GM19193 (cell line): ENCODE results near the gene FETUB.

Experiments
- POLR2A ChIP-seq: IDR thresholded peaks from 4 replicates; pipeline ENCODE4 v1.6.1; 2011; ENCODE audit not compliant: insufficient read depth, insufficient read length; ENCODE audit errors: extremely low read depth

FETUB gene, protein sequence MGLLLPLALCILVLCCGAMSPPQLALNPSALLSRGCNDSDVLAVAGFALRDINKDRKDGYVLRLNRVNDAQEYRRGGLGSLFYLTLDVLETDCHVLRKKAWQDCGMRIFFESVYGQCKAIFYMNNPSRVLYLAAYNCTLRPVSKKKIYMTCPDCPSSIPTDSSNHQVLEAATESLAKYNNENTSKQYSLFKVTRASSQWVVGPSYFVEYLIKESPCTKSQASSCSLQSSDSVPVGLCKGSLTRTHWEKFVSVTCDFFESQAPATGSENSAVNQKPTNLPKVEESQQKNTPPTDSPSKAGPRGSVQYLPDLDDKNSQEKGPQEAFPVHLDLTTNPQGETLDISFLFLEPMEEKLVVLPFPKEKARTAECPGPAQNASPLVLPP

DNA sequence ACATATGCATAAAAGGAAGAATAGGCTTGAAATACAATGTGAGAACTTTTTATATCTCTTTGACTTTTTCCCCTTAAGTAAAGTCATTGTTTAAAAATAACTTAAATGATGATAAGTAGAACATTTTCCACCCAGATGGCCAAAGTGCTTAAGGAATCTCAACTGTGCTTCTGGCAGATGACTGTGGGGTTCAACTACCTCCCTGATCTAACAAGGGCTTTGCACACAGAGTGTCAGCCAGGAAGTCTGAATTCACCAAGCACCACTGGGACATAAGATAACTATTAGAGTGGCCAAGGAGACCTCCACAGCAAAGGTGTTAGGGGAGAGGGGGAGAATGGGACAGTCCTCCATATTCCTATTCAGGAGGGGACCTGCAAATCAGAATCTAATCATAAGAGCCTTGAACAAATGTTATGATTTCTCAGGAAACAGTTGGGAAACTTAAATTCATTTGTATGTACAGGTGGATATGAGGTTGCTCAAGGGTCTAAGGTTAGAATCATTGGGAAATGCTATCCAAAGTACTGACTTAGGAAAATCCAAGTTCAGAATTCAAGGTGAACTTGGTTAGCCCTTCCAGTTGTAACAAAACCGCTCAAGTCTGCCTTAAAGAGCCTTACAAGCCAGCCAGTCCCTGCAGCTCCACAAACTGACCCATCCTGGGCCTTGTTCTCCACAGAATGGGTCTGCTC, at the start of gene FETUB:
FETUB (plus strand) TSS at position 622 of the 695 bp plus-strand sequence; CDS start at position 684, 62 bp downstream.
- no peak for TF ChIP-seq POLR2A

DNA sequence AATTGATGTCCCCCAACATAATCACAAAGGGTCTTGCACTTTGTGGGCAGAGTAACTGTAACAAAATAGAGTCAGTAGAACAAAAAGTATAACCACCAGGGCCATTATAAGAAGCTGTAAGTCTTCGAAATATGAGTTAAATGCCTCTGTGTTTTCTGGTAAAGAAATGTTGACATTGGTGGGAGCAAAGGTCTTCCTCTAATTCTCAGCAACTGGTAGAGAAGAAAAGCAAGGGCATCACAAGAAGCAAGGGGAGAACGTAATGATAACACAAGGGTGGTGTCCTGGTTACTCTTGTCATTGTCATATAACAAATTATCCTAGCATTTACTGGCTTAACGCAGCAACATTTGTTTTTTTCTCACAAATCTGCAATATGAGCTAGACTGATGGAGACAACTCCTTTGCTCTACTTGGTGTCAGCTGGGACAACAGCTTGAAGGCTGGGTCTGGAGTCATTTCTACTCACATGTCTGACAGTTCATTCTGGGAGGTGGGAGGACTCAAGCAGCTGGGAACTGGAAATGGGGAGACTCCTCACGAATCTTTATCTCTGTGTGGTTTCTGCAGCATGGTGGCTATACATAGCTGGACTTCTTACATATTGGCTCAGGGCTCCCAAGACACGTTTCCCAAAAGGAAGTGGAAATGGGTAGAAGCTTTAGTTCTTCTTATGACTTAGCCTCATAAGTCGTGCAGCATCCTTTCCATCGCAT, 49.5 kb upstream of the FETUB start:
- no peak for TF ChIP-seq POLR2A

DNA sequence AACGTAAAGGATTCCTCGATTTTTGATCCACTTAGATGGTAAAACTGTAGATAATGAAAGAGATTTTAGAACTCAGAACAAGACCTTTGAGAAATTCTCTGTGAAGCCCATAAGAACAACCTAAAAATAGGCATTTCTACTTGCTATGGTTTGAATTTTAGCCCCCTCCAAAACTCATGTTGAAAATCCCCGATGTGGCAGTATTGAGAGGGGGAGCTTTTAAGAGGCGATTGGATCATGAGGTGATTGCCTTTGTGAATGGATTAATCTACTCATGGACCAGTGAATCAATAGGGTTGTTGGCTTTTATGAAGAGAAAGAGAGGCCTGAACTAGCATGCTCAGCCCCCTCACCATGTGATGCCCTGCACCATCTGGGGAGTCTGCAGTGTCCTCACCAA, 47.5 kb upstream of the FETUB start:
- no peak for TF ChIP-seq POLR2A

DNA sequence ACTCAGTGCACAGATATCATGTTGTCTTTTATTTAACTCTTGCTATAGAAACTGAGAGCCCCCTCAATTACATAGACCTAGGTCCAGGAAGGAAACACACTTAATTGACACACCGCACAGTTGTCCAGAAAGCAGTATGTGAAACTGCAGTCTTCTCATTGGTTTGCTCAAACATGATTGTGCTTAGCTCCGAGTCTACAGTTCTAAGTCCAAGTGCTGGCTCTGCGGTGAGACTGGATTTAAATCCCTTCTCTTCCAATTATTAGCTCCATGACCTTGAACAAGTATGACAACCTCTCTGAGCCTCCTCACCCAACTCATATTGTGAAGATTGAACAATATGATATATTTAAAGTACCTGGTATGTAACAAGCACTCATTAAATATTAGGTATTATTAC, 46.3 kb upstream of the FETUB start:
- TF ChIP-seq POLR2A: no peak

DNA sequence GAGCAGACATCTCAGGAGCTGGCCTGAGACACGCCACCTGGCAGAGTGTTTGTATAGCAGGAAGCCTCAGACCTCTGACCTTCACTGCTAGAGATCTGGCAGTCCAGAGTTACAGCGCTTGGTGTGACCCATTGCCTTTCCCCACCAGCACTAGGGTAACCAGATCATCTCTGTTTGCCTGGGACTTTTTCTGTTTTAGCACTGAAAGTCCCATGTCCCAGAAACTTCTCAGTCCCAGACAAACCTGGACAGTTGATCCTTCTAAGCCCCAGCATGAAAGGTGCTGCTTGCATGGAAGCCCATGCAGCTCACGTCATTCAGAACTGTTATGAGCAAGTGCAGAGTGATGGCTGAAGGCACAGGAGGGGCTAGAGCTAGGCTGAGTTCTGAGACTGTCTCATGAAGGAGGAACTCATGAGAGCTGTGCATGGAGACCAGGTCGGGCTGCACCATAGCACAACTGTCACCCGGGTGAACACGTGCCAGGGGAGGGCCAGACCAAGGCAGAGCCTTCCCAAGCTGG, 45.5 kb upstream of the FETUB start:
- TF ChIP-seq POLR2A: no peak

DNA sequence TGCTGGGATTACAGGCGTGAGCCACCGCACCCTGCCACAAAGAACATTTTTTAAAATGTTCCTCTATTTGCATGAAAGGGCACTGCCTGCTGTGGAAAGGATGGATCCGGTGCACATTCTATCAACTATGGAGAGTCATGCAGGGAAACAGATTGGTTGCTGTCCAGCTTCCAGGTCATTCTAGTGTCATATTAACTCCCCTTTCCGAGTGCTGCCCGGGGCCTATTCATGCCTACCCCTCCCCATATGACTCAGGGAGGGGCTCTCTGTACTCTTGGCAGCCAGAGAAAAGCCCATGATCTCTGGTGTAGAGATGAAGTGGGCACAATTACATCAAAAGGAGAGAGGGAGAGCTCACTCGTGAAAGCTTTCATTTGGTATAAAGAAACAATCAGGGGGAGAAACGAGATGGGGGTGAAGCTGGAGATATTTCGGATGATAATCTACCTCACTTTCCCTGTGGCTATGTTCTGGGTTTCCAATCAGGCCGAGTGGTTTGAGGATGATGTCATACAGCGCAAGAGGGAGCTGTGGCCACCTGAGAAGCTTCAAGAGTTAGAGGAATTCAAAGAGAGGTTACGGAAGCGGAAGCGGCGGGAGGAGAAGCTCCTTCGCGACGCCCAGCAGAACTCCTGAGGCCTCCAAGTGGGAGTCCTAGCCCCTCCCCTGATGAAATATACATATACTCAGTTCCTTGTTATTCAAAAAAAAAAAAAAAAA, 43.5 kb upstream of the FETUB start:
- TF ChIP-seq POLR2A: no peak

DNA sequence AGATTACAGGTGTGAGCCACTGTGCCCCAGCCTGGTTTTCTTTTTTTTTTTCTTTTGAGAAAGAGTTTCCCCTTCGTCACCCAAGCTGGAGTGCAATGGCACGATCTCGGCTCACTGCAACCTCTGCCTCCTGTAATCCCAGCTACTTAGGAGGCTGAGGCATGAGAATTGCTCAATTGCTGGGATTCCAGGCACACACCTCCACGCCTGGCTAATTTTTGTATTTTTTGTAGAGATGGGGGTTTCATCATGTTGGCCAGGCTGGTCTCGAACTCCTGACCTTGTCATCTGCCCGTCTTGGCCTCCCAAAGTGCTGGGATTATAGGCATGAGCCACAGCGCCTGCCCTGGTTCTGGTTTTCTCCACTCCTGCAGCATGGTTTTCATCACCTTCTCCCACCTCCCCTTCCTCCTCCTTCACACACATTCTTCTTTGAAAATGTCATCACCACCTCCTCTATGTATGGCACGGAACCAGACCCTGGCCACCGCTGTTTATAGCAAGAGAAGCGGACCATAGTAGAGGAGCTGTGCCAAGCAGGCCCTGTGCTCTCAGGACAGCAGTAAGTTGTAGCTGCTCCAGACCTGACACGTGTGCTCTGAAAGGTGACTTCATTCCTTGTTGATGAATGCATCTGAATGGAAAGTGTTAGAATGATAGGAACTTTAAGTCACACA, 42.0 kb upstream of the FETUB start:
- no peak for TF ChIP-seq POLR2A

DNA sequence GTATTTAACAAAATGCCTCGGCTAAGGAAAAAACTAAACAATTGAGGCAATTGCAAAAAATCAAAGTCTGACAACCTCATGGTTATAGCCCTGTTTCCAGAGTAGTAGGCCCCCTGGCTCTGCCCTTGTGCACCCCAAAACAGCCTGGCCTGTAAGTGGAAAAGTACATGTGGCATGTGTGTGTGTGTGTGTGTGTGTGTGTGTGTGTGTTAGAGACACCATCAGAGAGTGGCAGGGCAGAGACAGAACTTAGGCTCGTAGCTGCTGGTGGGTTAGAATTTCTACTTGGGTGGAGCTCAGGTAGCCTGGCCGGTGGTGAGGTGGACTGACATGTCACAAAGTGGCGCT, 41.4 kb upstream of the FETUB start:
- no peak for TF ChIP-seq POLR2A

DNA sequence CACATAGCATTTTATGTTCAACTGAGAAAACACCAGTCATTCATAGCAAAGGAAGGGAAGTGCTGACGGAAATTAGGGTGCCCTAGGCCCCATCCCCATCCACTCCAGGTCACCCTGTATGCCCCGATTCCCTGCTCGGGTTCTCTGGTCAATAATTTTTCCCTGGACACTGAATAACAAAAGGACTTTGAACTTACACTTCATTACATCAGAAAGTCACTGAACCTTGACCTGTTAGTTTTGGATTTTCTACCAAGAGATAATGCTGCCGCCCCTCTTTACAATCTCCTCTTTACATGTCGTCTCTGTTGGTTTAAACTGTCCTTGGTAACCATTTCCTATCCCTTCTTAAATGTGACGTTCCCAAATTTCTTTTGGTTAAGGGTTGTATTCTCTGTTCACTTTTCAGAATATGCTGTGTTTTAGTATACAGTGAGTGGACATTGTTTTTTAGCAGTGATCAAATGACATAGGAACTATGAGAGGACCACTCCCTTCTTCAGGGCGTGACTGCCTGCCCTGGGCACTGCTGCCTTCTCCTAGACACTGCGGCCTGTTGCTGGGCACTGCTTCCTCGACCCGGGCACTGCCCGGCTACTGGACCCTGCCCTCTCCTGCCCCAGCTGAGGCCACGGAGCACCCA, 40.9 kb upstream of the FETUB start:
- no peak for TF ChIP-seq POLR2A

DNA sequence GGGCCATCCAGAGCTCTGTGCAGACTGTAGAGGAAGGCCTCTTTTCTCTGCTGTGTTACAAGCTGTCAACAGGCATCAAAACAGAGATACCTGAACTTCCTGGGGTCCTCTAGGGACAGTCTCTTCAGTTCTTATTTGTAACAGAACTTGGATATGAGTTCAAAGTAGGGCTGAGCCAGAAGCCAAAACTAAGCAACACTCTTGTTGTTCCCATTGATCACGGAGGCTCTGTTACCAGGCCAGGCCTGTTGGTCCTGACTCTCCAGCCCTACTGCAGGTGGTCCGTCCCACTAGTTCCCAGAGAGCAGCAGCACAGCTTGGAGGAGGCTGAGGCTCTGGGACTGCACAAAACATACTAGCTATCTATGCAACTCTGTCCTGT, 40.4 kb upstream of the FETUB start:
- TF ChIP-seq POLR2A: no peak

DNA sequence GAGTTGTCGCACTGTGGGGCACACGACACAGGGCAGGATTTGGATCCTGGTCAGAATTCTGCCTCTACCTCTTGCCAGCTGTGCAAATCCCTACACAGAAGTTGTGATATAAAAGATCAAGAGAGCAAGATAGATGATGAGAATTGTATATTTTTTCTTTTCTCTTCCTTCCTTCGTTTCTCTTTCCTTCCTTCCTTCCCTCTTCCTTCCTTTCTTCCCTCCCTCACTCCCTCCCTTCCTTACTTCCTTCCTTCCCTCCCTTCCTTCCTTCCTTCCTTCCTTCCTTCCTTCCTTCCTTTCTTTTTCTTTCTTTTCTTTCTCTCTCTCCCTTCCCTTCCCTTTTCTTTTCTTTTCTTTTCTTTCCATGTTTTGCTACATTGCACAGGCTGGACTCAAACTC, 39.3 kb upstream of the FETUB start:
- no peak for TF ChIP-seq POLR2A

DNA sequence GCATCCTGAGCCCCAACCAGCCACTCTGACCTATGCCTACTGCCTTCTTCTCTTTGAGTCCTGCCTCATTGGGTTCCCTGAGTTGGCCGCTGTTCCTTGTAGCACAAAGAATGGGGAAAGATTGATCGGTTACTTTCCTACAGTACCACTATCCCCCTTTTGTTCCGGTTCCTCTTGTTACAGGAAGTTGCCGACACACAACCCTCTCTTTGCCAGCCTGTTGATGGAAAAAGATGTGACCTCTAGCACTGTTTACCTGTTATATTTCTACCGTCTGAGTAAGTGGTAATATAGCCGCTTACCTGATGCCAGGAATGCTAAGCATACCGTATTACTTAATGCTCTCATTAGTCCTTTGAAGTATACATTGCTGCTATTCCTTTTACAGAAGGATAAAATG, 37.0 kb upstream of the FETUB start:
- no peak for TF ChIP-seq POLR2A

DNA sequence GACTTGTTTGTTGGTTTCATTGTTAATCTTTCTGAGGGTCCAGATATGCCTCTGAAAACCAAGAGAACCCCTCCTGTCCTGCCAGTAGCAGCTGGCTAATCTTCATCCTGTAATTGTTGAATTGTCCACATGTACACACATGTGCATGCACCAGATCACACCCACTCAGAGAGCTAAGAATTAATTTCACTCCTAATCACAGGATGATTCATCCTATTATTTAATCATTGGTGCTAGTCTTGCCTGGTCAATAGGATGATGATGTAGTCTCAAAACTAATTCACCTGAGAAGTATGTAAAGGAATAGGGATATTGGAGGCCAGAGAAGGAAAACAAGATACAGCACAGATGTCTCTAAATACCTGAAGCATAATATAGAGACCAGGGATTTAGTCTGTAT, 35.1 kb upstream of the FETUB start:
- no peak for TF ChIP-seq POLR2A

DNA sequence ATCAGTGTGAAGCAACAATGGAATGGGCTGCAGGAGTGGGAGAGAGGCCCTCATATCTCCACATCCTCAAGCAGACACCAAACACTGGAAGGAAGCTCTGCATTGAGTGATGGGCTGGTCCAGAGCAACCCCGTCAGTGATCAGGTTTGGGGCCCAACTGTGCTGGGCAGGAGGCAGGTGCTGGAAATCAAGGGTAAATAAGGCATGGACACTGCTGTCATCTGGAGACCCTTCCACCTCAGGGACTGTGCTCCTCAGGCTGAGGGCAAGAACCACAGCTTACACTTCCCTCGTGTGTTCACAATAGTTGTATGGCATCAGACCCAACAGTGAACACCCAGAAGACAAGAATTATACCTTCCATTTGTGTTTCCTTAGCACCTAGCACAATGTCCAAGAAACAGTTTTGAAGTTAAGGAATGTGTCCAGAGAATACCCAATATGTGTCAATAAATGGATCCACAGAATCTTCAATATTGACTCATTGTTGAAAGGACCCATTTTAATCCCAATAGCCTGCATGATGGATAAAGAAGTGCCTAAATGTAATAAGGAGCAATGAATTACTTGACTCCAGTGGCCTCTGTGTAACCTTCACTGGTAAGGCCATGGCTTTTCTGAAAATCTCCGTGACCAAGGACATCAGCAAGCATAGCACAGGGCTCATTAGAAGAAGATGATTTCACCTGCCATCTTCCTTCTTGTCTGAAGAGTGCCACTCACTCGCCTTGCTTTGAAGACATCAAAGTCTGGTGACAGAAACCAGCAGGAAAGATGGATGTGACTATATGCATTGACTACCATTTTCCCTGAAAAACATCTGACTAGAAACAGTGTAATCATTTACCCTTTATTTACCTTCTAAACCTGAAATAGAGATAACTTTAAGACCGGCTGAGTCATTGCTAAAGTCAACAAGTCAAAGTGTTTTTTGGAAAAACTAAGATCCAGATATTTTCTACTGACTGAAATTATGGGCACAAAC, 34.3 kb upstream of the FETUB start:
- TF ChIP-seq POLR2A: no peak
